ENCODE results near the gene ELAVL1. TPM values are rescaled to one million over a fixed set of nuclear protein-coding genes. Genes with fewer than 3 reads are reported as not detected.

ELAVL1 gene
- total RNA-seq, 1 experiment from 2014 or later: 87.2 TPM

GRCh38 chr19:7997809-7998480, 7.5 kb downstream of the ELAVL1 start:
- no peaks in the 10 kb centered on the region for H3K9me2 ChIP-seq (replicated peaks; ENCODE audit: low read length)
- H3K4me1 ChIP-seq (ENCODE audit: insufficient read depth, low read length): peaks cover 43% of the 10 kb centered on the region
- ChIA-PET CTCF (no interaction called here), POLR2A (ENCODE audit: unreplicated experiment) (no interaction called here)
- no peak overlapping the region for H3K4me3 ChIP-seq (ENCODE audit: low read length)
- TF ChIP-seq EZH2phosphoT487 (IDR thresholded peaks at IDR 0.05; ENCODE audit: borderline replicate concordance, low read length): no peak
- TF ChIP-seq CTCF (conservative IDR thresholded peaks at IDR 0.05; ENCODE audit: low read depth, low read length): no peak
- no peak for TF ChIP-seq EZH2 (IDR thresholded peaks at IDR 0.05; ENCODE audit: low read length, unreplicated experiment)
- ATAC-seq: no peak
- H3K9ac ChIP-seq (ENCODE audit: low read length): no peak overlapping the region
- no peak overlapping the region for H2AFZ ChIP-seq (ENCODE audit: low read length)
- intact Hi-C loops (cut with micrococcal nuclease): no loop called here
- peaks cover 4% of the 10 kb centered on the region for H3F3A ChIP-seq (ENCODE audit: low read length, unreplicated experiment)
- H3K4me2 ChIP-seq (ENCODE audit: low read length): no peak overlapping the region
- peaks cover 100% of the 10 kb centered on the region for H3K79me2 ChIP-seq (ENCODE audit: low read length)
- DNase-seq: no peak
- H3K27ac ChIP-seq (ENCODE audit: low read length): no peak overlapping the region
- peaks cover 6% of the 10 kb centered on the region for H3K36me3 ChIP-seq (ENCODE audit: low read depth, low read length)
- H3K9me3 ChIP-seq (ENCODE audit: low read length): no peaks in the 10 kb centered on the region
- no peaks in the 10 kb centered on the region for H3K27me3 ChIP-seq (ENCODE audit: low read length)
- BruUV-seq (replicated peaks): no TSS peak
- peaks cover 45% of the 10 kb centered on the region for H4K20me1 ChIP-seq (ENCODE audit: low read length)

- Histone ChIP-seq H3K36me3 (ENCODE audit: low read depth, low read length) (peaks cover 6% of the 10 kb centered on the region), H3K9me2 (replicated peaks; ENCODE audit: low read length) (no peaks in the 10 kb centered on the region), H3K4me3 (ENCODE audit: low read length) (no peak overlapping the region), H3F3A (ENCODE audit: low read length, unreplicated experiment) (peaks cover 5% of the 10 kb centered on the region), H3K4me2 (ENCODE audit: low read length) (no peak overlapping the region), H3K9ac (ENCODE audit: low read length) (no peak overlapping the region), H3K27me3 (ENCODE audit: low read length) (no peaks in the 10 kb centered on the region), H3K27ac (ENCODE audit: low read length) (no peak overlapping the region), H3K9me3 (ENCODE audit: low read length) (no peaks in the 10 kb centered on the region), H4K20me1 (ENCODE audit: low read length) (peaks cover 37% of the 10 kb centered on the region), H2AFZ (ENCODE audit: low read length) (no peak overlapping the region), H3K79me2 (ENCODE audit: low read length) (peaks cover 99% of the 10 kb centered on the region), H3K4me1 (ENCODE audit: insufficient read depth, low read length) (peaks cover 42% of the 10 kb centered on the region)
- ATAC-seq (no peak), DNase-seq (no peak)
- intact Hi-C loops (cut with micrococcal nuclease): no loop called here
- ChIA-PET POLR2A (ENCODE audit: unreplicated experiment) (no interaction called here), CTCF (no interaction called here)
- BruUV-seq (replicated peaks): no TSS peak
- TF ChIP-seq CTCF (conservative IDR thresholded peaks at IDR 0.05; ENCODE audit: low read depth, low read length) (no peak), EZH2 (IDR thresholded peaks at IDR 0.05; ENCODE audit: low read length, unreplicated experiment) (no peak), EZH2phosphoT487 (IDR thresholded peaks at IDR 0.05; ENCODE audit: borderline replicate concordance, low read length) (no peak)
Measured at GRCh38 chr19:7996883-7997282, 8.6 kb downstream of the ELAVL1 start.

- Histone ChIP-seq H3K4me2 (ENCODE audit: low read length) (no peak overlapping the region), H3K27ac (ENCODE audit: low read length) (no peak overlapping the region), H3K27me3 (ENCODE audit: low read length) (no peaks in the 10 kb centered on the region), H3K9me3 (ENCODE audit: low read length) (no peaks in the 10 kb centered on the region), H3K4me1 (ENCODE audit: insufficient read depth, low read length) (peaks cover 40% of the 10 kb centered on the region), H3F3A (ENCODE audit: low read length, unreplicated experiment) (peaks cover 5% of the 10 kb centered on the region), H3K79me2 (ENCODE audit: low read length) (peaks cover 99% of the 10 kb centered on the region), H3K4me3 (ENCODE audit: low read length) (no peak overlapping the region), H2AFZ (ENCODE audit: low read length) (no peak overlapping the region), H3K9ac (ENCODE audit: low read length) (no peak overlapping the region), H4K20me1 (ENCODE audit: low read length) (peaks cover 26% of the 10 kb centered on the region), H3K9me2 (replicated peaks; ENCODE audit: low read length) (no peaks in the 10 kb centered on the region), H3K36me3 (ENCODE audit: low read depth, low read length) (peaks cover 16% of the 10 kb centered on the region)
- ChIA-PET POLR2A (ENCODE audit: unreplicated experiment) (no interaction called here), CTCF (interaction anchor here (1.2 kb wide), 1 partner anchor 51 kb away, joined by 6 read pairs; no protein-coding TSS in a partner anchor)
- intact Hi-C loops (cut with micrococcal nuclease): no loop called here
- DNase-seq: no peak
- BruUV-seq (replicated peaks): no TSS peak
- ATAC-seq: no peak
- no peak for TF ChIP-seq CTCF (conservative IDR thresholded peaks at IDR 0.05; ENCODE audit: low read depth, low read length)
- TF ChIP-seq EZH2 (IDR thresholded peaks at IDR 0.05; ENCODE audit: low read length, unreplicated experiment): no peak
- no peak for TF ChIP-seq EZH2phosphoT487 (IDR thresholded peaks at IDR 0.05; ENCODE audit: borderline replicate concordance, low read length)
Measured at GRCh38 chr19:7995810-7996158, 9.7 kb downstream of the ELAVL1 start.
